H1 (cell line): Measurements from ENCODE around the gene P2RX2. TPM values are rescaled to one million over a fixed set of nuclear protein-coding genes. Genes with fewer than 3 reads are reported as not detected.

Experiments used
- CTCF ChIA-PET: fragments of 300-600 bp; sonication (Branson Sonifier 250); formaldehyde crosslinking; loops from one replicate; lab custom pipeline; 2021; ENCODE audit not compliant: partially characterized antibody; lab: Charles Lee
- POLR2A ChIA-PET: fragments of 300-600 bp; sonication (Branson Sonifier 250); formaldehyde crosslinking; loops from one replicate; lab custom pipeline; 2021; ENCODE audit warnings: inconsistent platforms; ENCODE audit not compliant: partially characterized antibody; lab: Charles Lee
- DNase-seq, 2 experiments: peaks; one replicate each; pipeline versions ENCODE4 v3.0.0 to v3.0.0-alpha.2; 2010 to 2022; ENCODE audit warnings: low spot score in 2 of 2, low read depth in 1 of 2, mixed read lengths in 1 of 2
- FAIRE-seq: peaks from 2 replicates; lab custom pipeline; 2011; peaks lifted over from hg19 to GRCh38; lab: Jason Lieb, UNC
- H2AFZ ChIP-seq: 2 replicates; pipeline ENCODE4 v1.8.1; 2012; ENCODE audit warnings: low read length, inconsistent platforms
- H2AK5ac ChIP-seq: 2 replicates; pipeline ENCODE4 v1.6.1; 2013; ENCODE audit warnings: low read depth, low read length
- H2BK120ac ChIP-seq: replicated peaks from 2 replicates; pipeline ENCODE3; 2013; ENCODE audit warnings: low read depth, low read length, inconsistent platforms
- H2BK12ac ChIP-seq: 2 replicates; pipeline ENCODE4 v1.6.1; 2013; ENCODE audit warnings: low read depth, low read length
- H2BK15ac ChIP-seq: 2 replicates; pipeline ENCODE4 v1.6.1; 2013; ENCODE audit warnings: low read length
- H2BK20ac ChIP-seq: 2 replicates; pipeline ENCODE4 v1.6.1; 2013; ENCODE audit warnings: low read length
- H2BK5ac ChIP-seq: 2 replicates; pipeline ENCODE4 v1.6.1; 2013; ENCODE audit warnings: low read depth, low read length
- H3K14ac ChIP-seq: 2 replicates; pipeline ENCODE4 v1.6.1; 2013; ENCODE audit warnings: inconsistent platforms; ENCODE audit not compliant: insufficient read length
- H3K18ac ChIP-seq: 2 replicates; pipeline ENCODE4 v1.6.1; 2013; ENCODE audit warnings: low read length; ENCODE audit errors: extremely low read depth
- H3K23ac ChIP-seq: 2 replicates; pipeline ENCODE4 v1.6.1; 2013; ENCODE audit warnings: inconsistent platforms; ENCODE audit not compliant: insufficient read length
- H3K23me2 ChIP-seq: 2 replicates; pipeline ENCODE4 v1.6.1; 2013; ENCODE audit warnings: low read depth, low read length
- H3K27ac ChIP-seq: 2 replicates; pipeline ENCODE4 v1.6.1; 2011; ENCODE audit warnings: low read depth, low read length, inconsistent platforms
- H3K27me3 ChIP-seq, 4 experiments: replicated peaks in 1 of 4; 1 replicate in 1 of 4; 2 replicates in 3 of 4; pipeline versions ENCODE4 v1.6.1 to v1.8.1; 2011 to 2013; ENCODE audit warnings: low read length in 3 of 4, mild to moderate bottlenecking in 3 of 4, inconsistent platforms in 2 of 4, mixed read lengths in 2 of 4, moderate library complexity in 1 of 4; ENCODE audit not compliant: control insufficient read depth in 3 of 4, insufficient read depth in 3 of 4; ENCODE audit errors: extremely low read depth in 1 of 4
- H3K36me3 ChIP-seq, 4 experiments: 2 replicates each; pipeline versions ENCODE4 v1.6.1 to v1.8.1; 2011 to 2013; ENCODE audit warnings: mild to moderate bottlenecking in 4 of 4, low read length in 3 of 4, moderate library complexity in 2 of 4, control low read depth in 1 of 4, inconsistent platforms in 1 of 4; ENCODE audit not compliant: insufficient read depth in 4 of 4, control insufficient read depth in 2 of 4
- H3K4ac ChIP-seq: replicated peaks from 2 replicates; pipeline ENCODE3; 2013; ENCODE audit warnings: low read length, low read depth, mixed read lengths, inconsistent platforms; ENCODE audit not compliant: insufficient read length
- H3K4me1 ChIP-seq, 4 experiments: replicated peaks in 1 of 4; 1 replicate in 1 of 4; 2 replicates in 3 of 4; pipeline versions ENCODE4 v1.6.1 to v1.8.1; 2011 to 2013; ENCODE audit warnings: low read length in 3 of 4, inconsistent platforms in 2 of 4, mixed read lengths in 1 of 4; ENCODE audit not compliant: insufficient read depth in 4 of 4, control insufficient read depth in 3 of 4
- H3K4me2 ChIP-seq, 2 experiments: 2 replicates each; pipeline versions ENCODE4 v1.6.1 to v1.8.1; 2011 to 2013; ENCODE audit warnings: low read depth in 2 of 2, low read length in 2 of 2, control low read depth in 1 of 2, inconsistent platforms in 1 of 2, mild to moderate bottlenecking in 1 of 2; ENCODE audit not compliant: insufficient read depth in 1 of 2
- H3K4me3 ChIP-seq, 4 experiments: fragments of 200-600, 300-600 bp in 1 of 4; sonication (generic), shearing (Covaris generic), sonication (Bioruptor Twin) in 1 of 4; 2 replicates each; pipeline versions ENCODE4 v1.5.1 to v1.8.1; 2011 to 2016; ENCODE audit warnings: low read length in 4 of 4, low read depth in 3 of 4, control low read depth in 2 of 4, inconsistent platforms in 2 of 4, mild to moderate bottlenecking in 2 of 4, mixed read lengths in 1 of 4, moderate library complexity in 1 of 4; ENCODE audit not compliant: insufficient read depth in 2 of 4; ENCODE audit errors: extremely low read depth in 1 of 4
- H3K56ac ChIP-seq: replicated peaks from 2 replicates; pipeline ENCODE3; 2013; ENCODE audit warnings: low read depth, mild to moderate bottlenecking, mixed read lengths, low read length, inconsistent platforms; ENCODE audit not compliant: insufficient read length
- H3K79me1 ChIP-seq: 2 replicates; pipeline ENCODE4 v1.6.1; 2013; ENCODE audit warnings: low read depth, low read length, control low read depth
- H3K79me2 ChIP-seq, 2 experiments: 2 replicates each; pipeline versions ENCODE4 v1.6.1 to v1.8.1; 2012 to 2013; ENCODE audit warnings: low read length in 2 of 2, mild to moderate bottlenecking in 2 of 2, inconsistent platforms in 1 of 2; ENCODE audit not compliant: insufficient read depth in 2 of 2, control insufficient read depth in 1 of 2
- H3K9ac ChIP-seq, 4 experiments: replicated peaks in 1 of 4; 1 replicate in 1 of 4; 2 replicates in 3 of 4; pipeline versions ENCODE4 v1.6.1 to v1.8.1; 2011 to 2013; ENCODE audit warnings: low read depth in 3 of 4, low read length in 3 of 4, control low read depth in 2 of 4, mild to moderate bottlenecking in 2 of 4, moderate library complexity in 2 of 4, inconsistent platforms in 1 of 4; ENCODE audit errors: extremely low read depth in 1 of 4
- H3K9me3 ChIP-seq, 2 experiments: 2 replicates each; pipeline versions ENCODE4 v1.6.1 to v1.8.1; 2012 to 2013; ENCODE audit warnings: mild to moderate bottlenecking in 2 of 2, moderate library complexity in 2 of 2, control low read depth in 1 of 2, inconsistent platforms in 1 of 2, low read depth in 1 of 2, low read length in 1 of 2, mixed read lengths in 1 of 2; ENCODE audit not compliant: insufficient read depth in 2 of 2
- H4K20me1 ChIP-seq, 2 experiments: replicated peaks in 1 of 2; 2 replicates each; pipeline versions ENCODE3 to v1.8.1; 2011 to 2013; ENCODE audit warnings: inconsistent platforms in 2 of 2, low read length in 2 of 2, mild to moderate bottlenecking in 1 of 2; ENCODE audit not compliant: insufficient read depth in 2 of 2, control insufficient read depth in 1 of 2
- H4K5ac ChIP-seq: 2 replicates; pipeline ENCODE4 v1.6.1; 2013; ENCODE audit warnings: low read length, low read depth, mixed read lengths, inconsistent platforms; ENCODE audit not compliant: insufficient read length
- H4K8ac ChIP-seq: 2 replicates; pipeline ENCODE4 v1.8.0; 2013; ENCODE audit warnings: mild to moderate bottlenecking, moderate library complexity, low read length, inconsistent platforms; ENCODE audit not compliant: insufficient read depth; ENCODE audit errors: extremely low read depth
- H4K91ac ChIP-seq: replicated peaks from 2 replicates; pipeline ENCODE3; 2013; ENCODE audit warnings: low read length, mixed read lengths, inconsistent platforms; ENCODE audit not compliant: insufficient read length
- CHD2 ChIP-seq: IDR thresholded peaks from 2 replicates; pipeline ENCODE4 v1.6.1; 2012; ENCODE audit warnings: low read length, improper control_type of control experiment
- EZH2 ChIP-seq: fragments of 200-600 bp; sonication (generic); IDR thresholded peaks from 2 replicates; pipeline ENCODE4 v1.7.1; 2012; ENCODE audit warnings: low read depth, mild to moderate bottlenecking, moderate library complexity, low read length, inconsistent platforms; ENCODE audit not compliant: severe bottlenecking
- GTF2F1 ChIP-seq: IDR thresholded peaks from 2 replicates; pipeline ENCODE4 v1.6.1; 2012; ENCODE audit warnings: low read depth, low read length, improper control_type of control experiment, borderline replicate concordance
- HDAC2 ChIP-seq, 2 experiments: fragments of 300-600 bp in 1 of 2; sonication (generic) in 1 of 2; IDR thresholded peaks; 2 replicates each; pipeline ENCODE4 v1.6.1; 2011 to 2012; ENCODE audit warnings: low read depth in 2 of 2, low read length in 2 of 2, mild to moderate bottlenecking in 2 of 2, moderate library complexity in 2 of 2, borderline replicate concordance in 1 of 2, inconsistent platforms in 1 of 2
- KDM5A ChIP-seq: fragments of 200-600 bp; IDR thresholded peaks from 2 replicates; pipeline ENCODE4 v1.7.1; 2012; ENCODE audit warnings: mild to moderate bottlenecking, low read length, inconsistent platforms, mixed read lengths
- POLR2AphosphoS5 ChIP-seq: IDR thresholded peaks from 2 replicates; pipeline ENCODE4 v1.6.1; 2011; ENCODE audit warnings: low read depth, low read length
- RFX5 ChIP-seq: IDR thresholded peaks from 2 replicates; pipeline ENCODE4 v1.6.1; 2011; ENCODE audit warnings: low read depth, low read length, improper control_type of control experiment, borderline replicate concordance
- SIRT6 ChIP-seq: IDR thresholded peaks from one replicate; pipeline ENCODE4 v1.7.1; 2012; ENCODE audit warnings: low read length, inconsistent platforms
- TAF7 ChIP-seq: optimal IDR thresholded peaks from 2 replicates; pipeline ENCODE3; 2011; ENCODE audit warnings: low read depth, mild to moderate bottlenecking, inconsistent platforms, low read length, moderate library complexity, borderline replicate concordance
- TBP ChIP-seq: IDR thresholded peaks from 2 replicates; pipeline ENCODE4 v1.6.1; 2011; ENCODE audit warnings: low read depth, low read length, improper control_type of control experiment
- WGBS, 2 experiments: shearing (Covaris generic) in 1 of 2; methylation state at CpG; one replicate each; pipeline versions ENCODE4 v1.1.6 to v1.1.7; 2013 to 2015; ENCODE audit warnings: low lambda C conversion rate in 2 of 2, mixed read lengths in 2 of 2, inconsistent platforms in 1 of 2, low coverage in 1 of 2, missing lambda C conversion rate in 1 of 2; ENCODE audit not compliant: insufficient replicate concordance in 2 of 2, insufficient coverage in 1 of 2, insufficient read length in 1 of 2; ENCODE audit errors: extremely low coverage in 1 of 2, missing lambda C conversion rate in 1 of 2; 5-methylcytosine and 5-hydroxymethylcytosine counted together
- polyA plus RNA-seq, 7 experiments: library from polyadenylated mRNA; depleted of rRNA in 3 of 7; stranded (reverse) in 5 of 7; unstranded in 2 of 7; fragments of >200 nt in 5 of 7; fragments of 200-250 nt in 2 of 7; gene quantifications; 1 replicate in 5 of 7; 2 replicates in 1 of 7; 4 replicates in 1 of 7; pipeline versions ENCODE4 v1.2.1 to v1.2.3, GENCODE V29; 2011 to 2013; ENCODE audit warnings: missing spikeins in 2 of 7, mixed read lengths in 2 of 7
- total RNA-seq: library from RNA; stranded (reverse); fragmentation: NEBNext Ultra II Directional; extraction: Animal tissue kit (Norgen Biotek cat#: 25700); gene quantifications from 2 replicates; pipeline ENCODE4 v1.2.1, GENCODE V29; 2021
- TF ChIP-seq, protein P1 (sequence below): IDR thresholded peaks from 2 replicates; pipeline ENCODE4 v1.6.1; 2012; ENCODE audit warnings: inconsistent platforms
- TF ChIP-seq, protein P2 (sequence below): IDR thresholded peaks from 2 replicates; pipeline ENCODE4 v1.6.1; 2011; ENCODE audit warnings: low read depth, mild to moderate bottlenecking, low read length; ENCODE audit not compliant: insufficient read depth

The P2RX2 gene
- total and polyA plus RNA-seq, 2 of the 8 experiments (the other 6 are each of a cell fraction or from before 2014, with no cell fraction given), result 0.84 to 2.2 TPM

DNA sequence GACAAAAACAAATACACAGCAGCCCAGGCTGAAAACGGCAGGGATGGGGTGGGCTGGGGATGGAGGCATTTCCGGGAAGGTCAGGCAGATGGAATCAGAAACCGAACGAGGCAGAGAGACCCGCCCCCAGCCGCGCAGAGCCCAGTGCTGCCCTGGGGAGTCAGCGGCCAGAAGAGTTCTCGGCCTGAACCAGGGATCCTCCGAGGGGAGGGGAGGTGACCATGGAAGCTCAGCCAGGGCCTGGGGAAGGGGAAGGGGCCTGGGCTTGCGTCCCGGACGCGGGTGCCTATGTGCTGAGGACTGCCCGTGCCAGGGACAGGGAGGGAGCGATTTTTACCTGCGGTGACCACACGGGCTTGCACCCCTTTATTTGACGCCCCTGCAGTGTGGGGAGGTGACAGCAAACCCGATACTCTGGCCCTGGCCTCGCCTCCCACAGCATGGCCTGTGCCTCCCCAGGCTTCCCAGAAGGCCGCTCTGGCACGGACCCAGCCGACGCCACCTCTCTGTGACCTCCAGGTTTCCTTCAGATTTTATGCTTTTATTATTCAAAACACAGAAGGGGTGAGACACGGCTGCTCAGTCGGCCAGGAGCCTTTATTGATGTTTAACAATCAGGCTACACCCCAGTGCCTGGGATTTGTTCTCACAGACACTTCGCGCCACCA lies 15.9 kb upstream of the P2RX2 start:
- 83% methylated on average over 20 of the region's 29 CpGs; no CpG with 5 or more reads in 1 of the 2 experiments for WGBS, 2 experiments
- Histone ChIP-seq H3K79me1 (no peaks in the 10 kb centered on the region), H4K20me1 (peaks cover 0 to 3% of the 10 kb centered on the region in 2 experiments), H3K27me3 (peaks cover 10 to 73% (median 54%) of the 10 kb centered on the region in 4 experiments), H3K79me2 (no peaks in the 10 kb centered on the region), H3K36me3 (no peaks in the 10 kb centered on the region), H3K4me2 (no peak overlapping the region), H2BK15ac (no peak overlapping the region), H3K27ac (no peak overlapping the region), H2BK120ac (no peak overlapping the region), H4K5ac (no peak overlapping the region), H3K23me2 (peaks cover 4% of the 10 kb centered on the region; the same call in 1 of the 2 replicates), H2BK20ac (no peak overlapping the region), H3K4me3 (no peak overlapping the region), H2AFZ (no peak overlapping the region), H3K4me1 (peaks cover 0 to 6% (median 2%) of the 10 kb centered on the region in 4 experiments; a peak in 4 of 7 replicates), H2AK5ac (no peak overlapping the region), H3K18ac (no peak overlapping the region), H3K56ac (no peak overlapping the region), H3K23ac (no peak overlapping the region), H3K9ac (no peak overlapping the region), H2BK5ac (no peak overlapping the region), H2BK12ac (0 out of 2 replicates have a peak overlapping the region, but pooled peaks have one; percentile 27), H4K91ac (no peak overlapping the region), H3K9me3 (no peaks in the 10 kb centered on the region), H3K14ac (no peak overlapping the region), H3K4ac (no peak overlapping the region), H4K8ac (no peak overlapping the region)
- CTCF ChIA-PET, result interaction anchor here (1.0 to 6.1 kb wide), 7 partner anchors 8 to 193 kb away, joined by 3 to 41 read pairs (median 8); partner anchors contain the start of gene P2RX2
- POLR2A ChIA-PET, result interaction anchor here (1.0 to 1.7 kb wide), 4 partner anchors 12 to 26 kb away, joined by 3 to 5 read pairs (median 4); no protein-coding TSS in a partner anchor
- DNase-seq, result no peak
- no peak for FAIRE-seq
- TF ChIP-seq, protein P1, sequence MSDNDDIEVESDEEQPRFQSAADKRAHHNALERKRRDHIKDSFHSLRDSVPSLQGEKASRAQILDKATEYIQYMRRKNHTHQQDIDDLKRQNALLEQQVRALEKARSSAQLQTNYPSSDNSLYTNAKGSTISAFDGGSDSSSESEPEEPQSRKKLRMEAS, result no peak
- no peak for TF ChIP-seq TBP
- TF ChIP-seq, protein P2, sequence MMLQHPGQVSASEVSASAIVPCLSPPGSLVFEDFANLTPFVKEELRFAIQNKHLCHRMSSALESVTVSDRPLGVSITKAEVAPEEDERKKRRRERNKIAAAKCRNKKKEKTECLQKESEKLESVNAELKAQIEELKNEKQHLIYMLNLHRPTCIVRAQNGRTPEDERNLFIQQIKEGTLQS, result no peak
- TF ChIP-seq KDM5A, result no peak
- no peak for TF ChIP-seq TAF7
- no peak for TF ChIP-seq CHD2
- no peak for TF ChIP-seq EZH2
- TF ChIP-seq GTF2F1, result no peak
- no peak for TF ChIP-seq HDAC2 (IDR thresholded peaks at IDR 0.05; ENCODE audit: borderline replicate concordance in 1 of 2, low read depth in 2 of 2, low read length in 2 of 2)
- TF ChIP-seq POLR2AphosphoS5, result no peak
- no peak for TF ChIP-seq SIRT6
- no peak for TF ChIP-seq RFX5
